ENCODE data around the gene ARFGAP1. TPM values are rescaled to one million over a fixed set of nuclear protein-coding genes. Genes with fewer than 3 reads are reported as not detected.
A peak's percentile ranks its signal among the peaks of the same experiment; 100 is the strongest.

ARFGAP1 gene
- polyA plus RNA-seq, 2 of the 4 experiments (the other 2 are of a cell fraction): 41.0 to 106 TPM

DNA sequence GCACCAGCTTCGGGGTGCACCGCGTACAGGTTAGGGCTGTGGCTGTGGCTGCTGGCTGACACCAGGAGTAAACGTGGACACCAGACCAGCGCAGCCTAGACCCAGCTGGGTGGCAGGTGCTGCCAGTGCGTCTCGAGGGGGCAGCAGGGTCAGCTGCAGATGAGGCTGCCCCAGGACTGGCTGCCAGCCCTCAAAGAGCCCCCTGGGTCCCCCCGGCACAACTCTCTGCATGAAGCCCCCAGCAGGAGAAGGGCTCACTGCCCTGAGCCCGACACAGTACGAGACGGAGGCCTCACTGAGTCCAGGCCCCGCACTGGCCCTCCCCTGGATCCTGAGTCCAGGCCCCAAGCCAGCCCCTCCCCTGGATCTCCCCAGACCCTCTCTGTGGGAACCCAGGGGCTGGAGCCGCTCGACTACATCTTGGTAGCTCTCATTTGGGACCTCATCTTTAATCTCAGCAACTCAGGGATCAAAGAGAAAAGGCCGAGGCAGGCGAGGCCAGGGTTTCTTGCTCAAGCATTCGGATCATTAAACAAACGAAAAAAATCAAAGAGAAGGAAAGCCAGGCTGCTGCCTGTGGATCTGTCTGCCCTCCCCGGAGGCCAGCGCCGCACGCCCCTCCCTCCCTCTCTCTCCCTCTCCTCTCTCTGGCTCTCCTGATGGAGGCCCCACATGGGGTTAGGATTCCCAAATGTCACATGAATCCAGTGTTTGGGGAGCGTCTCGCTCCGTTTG lies 11.4 kb upstream of the ARFGAP1 start:
- POLR2A ChIA-PET: no interaction called here
- 72% methylated on average over 23 of the region's 25 CpGs for WGBS (ENCODE audit: missing lambda C conversion rate)
- DNase-seq (ENCODE audit: low read depth in 1 of 2, low spot score in 1 of 2) (no peak), FAIRE-seq (no peak), ATAC-seq (peak in 1 of 2 experiments; percentile 33; a peak in 3 of 6 replicates)
- H3K4me1 ChIP-seq: peaks cover 12% of the 10 kb centered on the region; the same call in 1 of the 3 replicates
- TF ChIP-seq ESRRA (IDR thresholded peaks at IDR 0.05; ENCODE audit: borderline replicate concordance, low read length): no peak
- no peak for TF ChIP-seq PHF8 (IDR thresholded peaks at IDR 0.05; ENCODE audit: borderline replicate concordance, low read depth)
- no peak for TF ChIP-seq MYC (IDR thresholded peaks at IDR 0.05; ENCODE audit: borderline replicate concordance, low read length)
- no peak for TF ChIP-seq ZFP36 (IDR thresholded peaks at IDR 0.05; ENCODE audit: borderline replicate concordance, partially characterized antibody)
- no peak for TF ChIP-seq RARB (CRISPR knock-in tag; IDR thresholded peaks at IDR 0.05)
- TF ChIP-seq REST (IDR thresholded peaks at IDR 0.05): no peak
- peak overlapping the region in 1 of 2 experiments; percentile 53; a peak in 3 of 6 replicates for H3K27ac ChIP-seq
- no peak overlapping the region for H3K4me2 ChIP-seq
- CTCF ChIA-PET: interaction anchor here (1.1 to 4.4 kb wide), 4 partner anchors 9 to 38 kb away, joined by 3 to 48 read pairs (median 4); no protein-coding TSS in a partner anchor
- H3K9me3 ChIP-seq: no peaks in the 10 kb centered on the region
- H3K4me3 ChIP-seq: no peak overlapping the region

DNA sequence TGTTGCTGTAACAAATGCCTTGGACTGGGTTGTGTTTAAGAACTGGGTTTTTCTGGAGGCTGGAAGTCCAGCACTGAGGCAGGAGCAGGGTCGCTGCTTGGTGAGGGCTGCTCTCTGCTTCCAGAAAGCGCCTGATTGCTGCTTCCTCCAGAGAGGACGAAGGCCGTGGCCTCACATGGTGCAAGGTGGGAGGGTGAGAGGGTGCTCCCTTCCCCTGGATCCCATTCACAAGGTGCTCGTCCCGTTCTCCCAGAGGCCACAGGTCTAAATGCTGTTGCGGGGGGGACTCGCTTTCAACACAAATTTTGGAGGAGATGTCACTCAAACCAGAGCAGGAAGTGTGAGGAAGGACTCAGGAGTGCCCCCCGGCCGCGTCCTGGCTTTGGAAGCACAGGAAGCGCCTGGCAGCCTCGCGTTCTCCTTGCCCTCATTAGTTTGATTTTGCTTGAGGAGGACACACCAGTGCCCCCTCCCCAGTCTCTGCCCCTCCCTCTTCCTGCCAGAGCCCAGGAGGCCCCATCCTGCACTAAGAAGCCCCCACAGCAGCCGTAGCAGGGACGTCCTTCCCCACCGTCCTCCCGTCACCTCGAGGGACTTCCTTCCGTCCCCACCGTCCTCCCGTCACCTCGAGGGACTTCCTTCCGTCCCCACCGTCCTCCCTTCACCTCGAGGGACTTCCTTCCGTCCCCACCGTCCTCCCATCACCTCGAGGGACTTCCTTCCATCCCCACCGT lies 10.7 kb upstream of the ARFGAP1 start:
- Histone ChIP-seq H3K9me3 (no peaks in the 10 kb centered on the region), H3K4me2 (no peak overlapping the region), H3K4me1 (peaks cover 12% of the 10 kb centered on the region; the same call in 1 of the 3 replicates), H3K4me3 (no peak overlapping the region), H3K27ac (peak overlapping the region in 1 of 2 experiments; percentile 53; a peak in 2 of 6 replicates)
- ChIA-PET CTCF (interaction anchor here (4.4 kb wide), 1 partner anchor 38 kb away, joined by 48 read pairs; no protein-coding TSS in a partner anchor), POLR2A (no interaction called here)
- WGBS (ENCODE audit: missing lambda C conversion rate): 76% methylated on average over 30 of the region's 30 CpGs
- TF ChIP-seq HOXB13 (CRISPR knock-in tag; IDR thresholded peaks at IDR 0.05; ENCODE audit: low read depth) (no peak), EHF (CRISPR knock-in tag; IDR thresholded peaks at IDR 0.05) (no peak), TP53 (CRISPR knock-in tag; IDR thresholded peaks at IDR 0.05) (no peak), BHLHE40 (IDR thresholded peaks at IDR 0.05; ENCODE audit: low read depth, low read length) (no peak), RCOR1 (IDR thresholded peaks at IDR 0.05; ENCODE audit: low read depth, low read length) (no peak), POLR2AphosphoS2 (conservative IDR thresholded peaks at IDR 0.05; ENCODE audit: low read length) (no peak), HOXB5 (CRISPR knock-in tag; IDR thresholded peaks at IDR 0.05) (no peak), ZC3H11A (IDR thresholded peaks at IDR 0.05) (no peak), RAD21 (conservative IDR thresholded peaks at IDR 0.05 in 1 of 2, IDR thresholded peaks at IDR 0.05 in 1 of 2) (no peak), ZNF302 (CRISPR knock-in tag; IDR thresholded peaks at IDR 0.05) (no peak), CBX8 (IDR thresholded peaks at IDR 0.05) (no peak), FOSB (CRISPR knock-in tag; IDR thresholded peaks at IDR 0.05) (no peak), CHD4 (IDR thresholded peaks at IDR 0.05; ENCODE audit: borderline replicate concordance) (no peak), FOSL2 (IDR thresholded peaks at IDR 0.05) (no peak), FOSL2 (CRISPR knock-in tag; IDR thresholded peaks at IDR 0.05) (no peak), KDM5A (IDR thresholded peaks at IDR 0.05) (no peak), RARB (CRISPR knock-in tag; IDR thresholded peaks at IDR 0.05) (no peak), MYC (IDR thresholded peaks at IDR 0.05; ENCODE audit: borderline replicate concordance, low read length) (no peak)
- TF ChIP-seq, protein P1, sequence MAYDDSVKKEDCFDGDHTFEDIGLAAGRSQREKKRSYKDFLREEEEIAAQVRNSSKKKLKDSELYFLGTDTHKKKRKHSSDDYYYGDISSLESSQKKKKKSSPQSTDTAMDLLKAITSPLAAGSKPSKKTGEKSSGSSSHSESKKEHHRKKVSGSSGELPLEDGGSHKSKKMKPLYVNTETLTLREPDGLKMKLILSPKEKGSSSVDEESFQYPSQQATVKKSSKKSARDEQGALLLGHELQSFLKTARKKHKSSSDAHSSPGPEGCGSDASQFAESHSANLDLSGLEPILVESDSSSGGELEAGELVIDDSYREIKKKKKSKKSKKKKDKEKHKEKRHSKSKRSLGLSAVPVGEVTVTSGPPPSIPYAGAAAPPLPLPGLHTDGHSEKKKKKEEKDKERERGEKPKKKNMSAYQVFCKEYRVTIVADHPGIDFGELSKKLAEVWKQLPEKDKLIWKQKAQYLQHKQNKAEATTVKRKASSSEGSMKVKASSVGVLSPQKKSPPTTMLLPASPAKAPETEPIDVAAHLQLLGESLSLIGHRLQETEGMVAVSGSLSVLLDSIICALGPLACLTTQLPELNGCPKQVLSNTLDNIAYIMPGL (CRISPR knock-in tag; IDR thresholded peaks at IDR 0.05; ENCODE audit: borderline replicate concordance): no peak
- TF ChIP-seq, protein P2, sequence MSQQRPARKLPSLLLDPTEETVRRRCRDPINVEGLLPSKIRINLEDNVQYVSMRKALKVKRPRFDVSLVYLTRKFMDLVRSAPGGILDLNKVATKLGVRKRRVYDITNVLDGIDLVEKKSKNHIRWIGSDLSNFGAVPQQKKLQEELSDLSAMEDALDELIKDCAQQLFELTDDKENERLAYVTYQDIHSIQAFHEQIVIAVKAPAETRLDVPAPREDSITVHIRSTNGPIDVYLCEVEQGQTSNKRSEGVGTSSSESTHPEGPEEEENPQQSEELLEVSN (IDR thresholded peaks at IDR 0.05; ENCODE audit: borderline replicate concordance, low read depth): no peak
- no peak for ATAC-seq
- no peak for DNase-seq (ENCODE audit: low read depth in 1 of 2, low spot score in 1 of 2)
- no peak for FAIRE-seq
